Large intestine (tissue), 3 donors: ENCODE measurements around the gene TEK. TPM values are rescaled to one million over a fixed set of nuclear protein-coding genes. Genes with fewer than 3 reads are reported as not detected.

Experiments used
- DNase-seq, 2 donors: peaks; one replicate each; pipeline versions ENCODE4 v3.0.0 to v3.0.0-alpha.2; 2013
- H3K27ac ChIP-seq: one replicate; pipeline ENCODE4 v1.5.1; 2013; ENCODE audit warnings: low read length
- H3K27me3 ChIP-seq: 2 replicates; pipeline ENCODE4 v1.6.1; 2013; ENCODE audit warnings: low read length; ENCODE audit not compliant: control insufficient read depth, insufficient read depth
- H3K36me3 ChIP-seq: 2 replicates; pipeline ENCODE4 v1.6.1; 2013; ENCODE audit warnings: low read length; ENCODE audit not compliant: control insufficient read depth, insufficient read depth
- H3K4me1 ChIP-seq: one replicate; pipeline ENCODE4 v1.6.1; 2013; ENCODE audit warnings: low read length; ENCODE audit not compliant: control insufficient read depth, insufficient read depth
- H3K4me3 ChIP-seq: one replicate; pipeline ENCODE4 v1.5.1; 2013; ENCODE audit warnings: low read length
- H3K9me3 ChIP-seq: one replicate; pipeline ENCODE4 v1.6.1; 2013; ENCODE audit warnings: mild to moderate bottlenecking, low read depth, low read length, moderate library complexity; ENCODE audit not compliant: control insufficient read depth
- WGBS: methylation state at CpG from one replicate; pipeline ENCODE4 v1.1.5; 2013; ENCODE audit warnings: low lambda C conversion rate; ENCODE audit not compliant: insufficient coverage; 5-methylcytosine and 5-hydroxymethylcytosine counted together
- polyA plus RNA-seq: library from polyadenylated mRNA; unstranded; fragments of 120-200 nt; gene quantifications from one replicate; pipeline ENCODE4 v1.2.1, GENCODE V29; 2013

The TEK gene
- polyA plus RNA-seq, 1 donor: 14.6 TPM

GRCh38 chr9:27192291-27192960 lies 83.4 kb downstream of the TEK start:
- no peak for DNase-seq
- Histone ChIP-seq H3K9me3 (no peaks in the 10 kb centered on the region), H3K27me3 (no peaks in the 10 kb centered on the region), H3K27ac (no peak overlapping the region), H3K4me3 (no peak overlapping the region), H3K36me3 (no peaks in the 10 kb centered on the region), H3K4me1 (no peaks in the 10 kb centered on the region)
- no CpG with 5 or more reads among the region's 10 CpGs for WGBS

GRCh38 chr9:27193886-27194285 lies 84.9 kb downstream of the TEK start:
- Histone ChIP-seq H3K36me3 (no peaks in the 10 kb centered on the region), H3K9me3 (no peaks in the 10 kb centered on the region), H3K4me1 (no peaks in the 10 kb centered on the region), H3K4me3 (no peak overlapping the region), H3K27ac (no peak overlapping the region), H3K27me3 (no peaks in the 10 kb centered on the region)
- no CpG with 5 or more reads among the region's 1 CpG for WGBS
- DNase-seq: no peak

DNA sequence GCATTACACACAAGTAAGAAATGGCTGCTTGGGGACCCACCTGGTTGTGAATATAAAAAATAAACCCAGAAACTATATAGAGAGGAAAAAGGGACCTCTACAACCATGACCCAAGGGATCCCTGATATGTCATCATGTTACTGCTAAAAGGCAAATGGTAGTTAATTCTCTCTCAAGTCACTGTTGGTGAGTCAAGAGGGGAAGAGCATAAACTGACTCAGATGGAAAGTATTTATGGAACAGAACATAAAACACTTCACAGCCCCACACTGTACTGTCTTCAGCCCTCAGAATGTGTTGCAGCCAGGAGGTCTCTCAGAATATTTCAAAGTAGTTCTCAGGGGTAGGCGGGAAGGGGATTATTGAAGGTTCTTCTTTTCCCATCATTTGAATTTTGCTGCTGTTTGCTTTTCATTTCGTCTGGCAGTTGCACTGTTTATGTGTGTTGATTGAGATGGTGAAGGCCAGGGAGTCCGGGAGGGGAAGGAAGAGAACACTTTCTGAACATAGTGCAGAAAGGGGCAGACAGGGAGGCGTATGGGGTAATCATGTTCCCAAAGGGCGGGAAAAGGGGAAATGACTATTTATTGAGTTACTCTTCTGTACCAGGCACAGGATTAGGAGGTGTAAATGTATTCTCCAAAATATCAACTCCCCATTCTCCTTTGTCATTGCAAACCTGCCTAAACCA lies 85.5 kb downstream of the TEK start:
- Histone ChIP-seq H3K4me1 (no peaks in the 10 kb centered on the region), H3K36me3 (no peaks in the 10 kb centered on the region), H3K9me3 (no peaks in the 10 kb centered on the region), H3K4me3 (no peak overlapping the region), H3K27ac (no peak overlapping the region), H3K27me3 (no peaks in the 10 kb centered on the region)
- no peak for DNase-seq
- no CpG with 5 or more reads among the region's 5 CpGs for WGBS

GRCh38 chr9:27195191-27195590 lies 86.2 kb downstream of the TEK start:
- Histone ChIP-seq H3K36me3 (no peaks in the 10 kb centered on the region), H3K9me3 (no peaks in the 10 kb centered on the region), H3K27me3 (no peaks in the 10 kb centered on the region), H3K4me3 (no peak overlapping the region), H3K27ac (no peak overlapping the region), H3K4me1 (no peaks in the 10 kb centered on the region)
- WGBS: no CpG with 5 or more reads among the region's 3 CpGs
- DNase-seq: no peak

- H3K27me3 ChIP-seq: no peaks in the 10 kb centered on the region
- H3K4me3 ChIP-seq: no peak overlapping the region
- no peaks in the 10 kb centered on the region for H3K4me1 ChIP-seq
- no peaks in the 10 kb centered on the region for H3K36me3 ChIP-seq
- H3K27ac ChIP-seq: no peak overlapping the region
- no peak for DNase-seq
- H3K9me3 ChIP-seq: no peaks in the 10 kb centered on the region
- WGBS: 100% methylated on average over 1 of the region's 3 CpGs
Observed at GRCh38 chr9:27196383-27196782, 87.4 kb downstream of the TEK start.

- no peaks in the 10 kb centered on the region for H3K27me3 ChIP-seq
- no peaks in the 10 kb centered on the region for H3K4me1 ChIP-seq
- no peaks in the 10 kb centered on the region for H3K9me3 ChIP-seq
- no peak for DNase-seq
- H3K36me3 ChIP-seq: no peaks in the 10 kb centered on the region
- no peak overlapping the region for H3K27ac ChIP-seq
- H3K4me3 ChIP-seq: no peak overlapping the region
Observed at GRCh38 chr9:27198190-27198589, 89.2 kb downstream of the TEK start.

GRCh38 chr9:27202056-27202455 lies 93.0 kb downstream of the TEK start:
- H3K27ac ChIP-seq: no peak overlapping the region
- no peaks in the 10 kb centered on the region for H3K36me3 ChIP-seq
- no peak for DNase-seq
- no peaks in the 10 kb centered on the region for H3K27me3 ChIP-seq
- H3K4me1 ChIP-seq: no peaks in the 10 kb centered on the region
- no peak overlapping the region for H3K4me3 ChIP-seq
- WGBS: no CpG with 5 or more reads among the region's 2 CpGs
- H3K9me3 ChIP-seq: no peaks in the 10 kb centered on the region

- 100% methylated on average over 2 of the region's 3 CpGs for WGBS
- Histone ChIP-seq H3K4me3 (no peak overlapping the region), H3K36me3 (no peaks in the 10 kb centered on the region), H3K27me3 (no peaks in the 10 kb centered on the region), H3K9me3 (no peaks in the 10 kb centered on the region), H3K27ac (no peak overlapping the region), H3K4me1 (no peaks in the 10 kb centered on the region)
- DNase-seq: no peak
Observed at GRCh38 chr9:27203783-27204182, 94.8 kb downstream of the TEK start.

DNA sequence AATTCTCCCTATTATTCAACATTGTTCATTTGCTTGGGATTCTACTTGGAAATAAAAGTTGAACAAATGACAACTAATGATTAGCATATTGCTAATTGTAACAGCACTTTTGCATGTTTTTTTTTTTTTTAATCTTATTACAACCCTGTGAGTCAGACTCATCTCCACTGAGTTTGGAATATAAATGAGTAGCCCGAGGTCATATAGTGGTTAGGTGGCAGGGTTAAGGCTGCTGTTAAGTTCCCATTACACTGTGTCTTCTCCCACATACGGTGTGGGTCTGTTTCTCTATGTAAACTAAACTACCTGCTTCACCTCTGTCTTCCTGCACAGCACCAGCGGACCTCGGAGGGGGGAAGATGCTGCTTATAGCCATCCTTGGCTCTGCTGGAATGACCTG lies 95.6 kb downstream of the TEK start:
- Histone ChIP-seq H3K27ac (no peak overlapping the region), H3K4me1 (no peaks in the 10 kb centered on the region), H3K27me3 (no peaks in the 10 kb centered on the region), H3K36me3 (no peaks in the 10 kb centered on the region), H3K4me3 (no peak overlapping the region), H3K9me3 (no peaks in the 10 kb centered on the region)
- no peak for DNase-seq
- whole genome bisulfite sequencing: no CpG with 5 or more reads among the region's 4 CpGs

DNA sequence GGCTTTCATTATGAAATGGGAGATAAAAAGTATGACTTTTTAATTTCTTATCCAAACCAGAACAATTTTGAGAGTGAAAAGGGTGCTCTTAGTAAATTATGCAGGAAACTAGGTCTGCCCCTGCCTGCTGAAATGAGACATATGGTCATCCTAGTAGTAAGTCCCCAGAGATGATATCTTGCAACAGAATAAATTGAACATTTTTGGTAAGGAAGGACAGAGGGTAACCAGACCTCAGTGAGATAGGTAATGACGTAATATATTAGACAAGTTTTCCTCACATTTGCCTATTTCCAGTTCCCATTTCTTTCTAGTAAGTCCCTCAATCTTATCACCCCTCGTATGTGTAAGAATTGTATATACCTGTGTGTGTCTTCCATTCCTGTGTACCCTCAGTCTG lies 96.2 kb downstream of the TEK start:
- H3K27ac ChIP-seq: no peak overlapping the region
- H3K36me3 ChIP-seq: no peaks in the 10 kb centered on the region
- H3K27me3 ChIP-seq: no peaks in the 10 kb centered on the region
- no peak for DNase-seq
- no peaks in the 10 kb centered on the region for H3K9me3 ChIP-seq
- H3K4me1 ChIP-seq: no peaks in the 10 kb centered on the region
- H3K4me3 ChIP-seq: no peak overlapping the region
- WGBS: 80% methylated on average over 1 of the region's 2 CpGs

GRCh38 chr9:27206041-27206440 lies 97.0 kb downstream of the TEK start:
- Histone ChIP-seq H3K27ac (no peak overlapping the region), H3K4me3 (no peak overlapping the region), H3K4me1 (no peaks in the 10 kb centered on the region), H3K36me3 (no peaks in the 10 kb centered on the region), H3K27me3 (no peaks in the 10 kb centered on the region), H3K9me3 (no peaks in the 10 kb centered on the region)
- DNase-seq: no peak
- WGBS: no CpG with 5 or more reads among the region's 7 CpGs
